Tibial artery (tissue), 4 donors: ENCODE results near the gene TMPRSS6.
A peak's percentile ranks its signal among the peaks of the same experiment; 100 is the strongest.

Experiments used
- DNase-seq, 2 donors: peaks; one replicate each; pipeline ENCODE4 v3.0.0-alpha.2; 2019
- H3K27ac ChIP-seq, 2 donors: fragments of 200-600 bp; sonication (generic) in 1 of 2; 1 replicate in 1 of 2; 2 replicates in 1 of 2; pipeline ENCODE4 v1.5.1; 2018 to 2019; ENCODE audit warnings: mild to moderate bottlenecking in 1 of 2
- H3K27me3 ChIP-seq, 2 donors: fragments of 200-600 bp; sonication (generic) in 1 of 2; one replicate each; pipeline versions ENCODE4 v1.5.1 to v1.6.0; 2016 to 2019
- H3K36me3 ChIP-seq, 3 donors: fragments of 200-600 bp; sonication (generic) in 2 of 3; one replicate each; pipeline ENCODE4 v1.5.1; 2016 to 2019; ENCODE audit warnings: mild to moderate bottlenecking in 2 of 3
- H3K4me1 ChIP-seq, 4 donors: fragments of 200-600 bp; sonication (generic) in 2 of 4; 1 replicate in 3 of 4; 2 replicates in 1 of 4; pipeline ENCODE4 v1.5.1; 2016 to 2019
- H3K4me3 ChIP-seq, 2 donors: fragments of 200-600 bp; sonication (generic) in 1 of 2; 1 replicate in 1 of 2; 2 replicates in 1 of 2; pipeline ENCODE4 v1.5.1; 2018 to 2019; ENCODE audit warnings: mild to moderate bottlenecking in 2 of 2
- H3K9me3 ChIP-seq, 3 donors: fragments of 200-600 bp; sonication (generic) in 1 of 3; one replicate each; pipeline ENCODE4 v1.5.1; 2016 to 2019
- CTCF ChIP-seq, 2 experiments: fragments of 200-600 bp in 1 of 2; fragments of 450-650 bp in 1 of 2; IDR thresholded peaks; one replicate each; pipeline ENCODE4 v1.5.1; 2017 to 2019; ENCODE audit warnings: antibody characterized with exemption in 2 of 2, mild to moderate bottlenecking in 1 of 2, moderate library complexity in 1 of 2
- intact Hi-C: fragments of 100-400 bp; cut with DNase I; formaldehyde crosslinking; loops from one replicate; pipeline ENCODE4 v1.15.0; 2023; ENCODE audit warnings: low total_unique reads

TMPRSS6 gene

GRCh38 chr22:37079668-37080171 lies 29.8 kb downstream of the TMPRSS6 start:
- H3K4me3 ChIP-seq: no peak overlapping the region
- peaks cover 0 to 67% of the 10 kb centered on the region in 2 donors for H3K27me3 ChIP-seq
- no peak for DNase-seq
- no peak for TF ChIP-seq CTCF (IDR thresholded peaks at IDR 0.05)
- no peaks in the 10 kb centered on the region for H3K4me1 ChIP-seq
- H3K27ac ChIP-seq: no peak overlapping the region
- intact Hi-C loops: no loop called here
- H3K36me3 ChIP-seq: no peaks in the 10 kb centered on the region
- no peaks in the 10 kb centered on the region for H3K9me3 ChIP-seq

- intact Hi-C loops: no loop called here
- no peak for DNase-seq
- no peak for TF ChIP-seq CTCF (IDR thresholded peaks at IDR 0.05)
- Histone ChIP-seq H3K4me3 (no peak overlapping the region), H3K27me3 (peaks cover 0 to 67% of the 10 kb centered on the region in 2 donors), H3K4me1 (no peaks in the 10 kb centered on the region), H3K27ac (no peak overlapping the region), H3K36me3 (no peaks in the 10 kb centered on the region), H3K9me3 (no peaks in the 10 kb centered on the region)
These were observed 30.4 kb downstream of the TMPRSS6 start for GRCh38 chr22:37079158-37079557.

GRCh38 chr22:37077802-37078448 lies 31.6 kb downstream of the TMPRSS6 start:
- intact Hi-C loops: no loop called here
- no peak overlapping the region for H3K4me3 ChIP-seq
- peak; percentile 54 to 74 for TF ChIP-seq CTCF (IDR thresholded peaks at IDR 0.05)
- no peak for DNase-seq
- no peaks in the 10 kb centered on the region for H3K36me3 ChIP-seq
- no peaks in the 10 kb centered on the region for H3K4me1 ChIP-seq
- H3K9me3 ChIP-seq: no peaks in the 10 kb centered on the region
- no peak overlapping the region for H3K27ac ChIP-seq
- peaks cover 0 to 66% of the 10 kb centered on the region in 2 donors for H3K27me3 ChIP-seq

GRCh38 chr22:37075822-37076433 lies 33.6 kb downstream of the TMPRSS6 start:
- intact Hi-C loops: no loop called here
- H3K27ac ChIP-seq: no peak overlapping the region
- no peak for TF ChIP-seq CTCF (IDR thresholded peaks at IDR 0.05)
- no peak overlapping the region for H3K4me3 ChIP-seq
- no peaks in the 10 kb centered on the region for H3K9me3 ChIP-seq
- H3K27me3 ChIP-seq: peaks cover 0 to 56% of the 10 kb centered on the region in 2 donors
- H3K4me1 ChIP-seq: no peaks in the 10 kb centered on the region
- H3K36me3 ChIP-seq: no peaks in the 10 kb centered on the region
- DNase-seq: no peak

GRCh38 chr22:37075046-37075445 lies 34.5 kb downstream of the TMPRSS6 start:
- H3K4me1 ChIP-seq: no peaks in the 10 kb centered on the region
- intact Hi-C loops: no loop called here
- DNase-seq: no peak
- no peaks in the 10 kb centered on the region for H3K36me3 ChIP-seq
- H3K4me3 ChIP-seq: no peak overlapping the region
- H3K9me3 ChIP-seq: no peaks in the 10 kb centered on the region
- peaks cover 0 to 57% of the 10 kb centered on the region in 2 donors for H3K27me3 ChIP-seq
- TF ChIP-seq CTCF (IDR thresholded peaks at IDR 0.05): no peak
- no peak overlapping the region for H3K27ac ChIP-seq
